Right lobe of liver (tissue), 4 donors: ENCODE measurements around the gene TMEM244.
"Not testable (repeated sequence)": the region's sequence is repeated elsewhere in the genome, so short reads cannot be mapped to it uniquely, and the experiment has no call there.

Experiments used
- POLR2A ChIP-seq: fragments of 450-650 bp; IDR thresholded peaks from one replicate; pipeline ENCODE4 v1.6.1; 2017; ENCODE audit warnings: antibody characterized with exemption, mild to moderate bottlenecking
- TF ChIP-seq, protein P1 (sequence below), 4 donors: fragments of 200-600 bp in 3 of 4; fragments of 450-650 bp in 1 of 4; IDR thresholded peaks; one replicate each; pipeline versions ENCODE4 v1.5.1 to v1.8.0; 2016 to 2022; ENCODE audit warnings: antibody characterized with exemption in 4 of 4, mild to moderate bottlenecking in 2 of 4
- donor health status: DM: no; HTN: no; CAD: no.
- donor health status: DM: no; HTN: no; CAD: no.
- donor health status: DM: no; HTN: yes; CAD: no.

GRCh38 chr6:129807141-129807540, 54.0 kb downstream of the TMEM244 start:
- TF ChIP-seq POLR2A = not testable (repeated sequence)
- TF ChIP-seq, protein P1, sequence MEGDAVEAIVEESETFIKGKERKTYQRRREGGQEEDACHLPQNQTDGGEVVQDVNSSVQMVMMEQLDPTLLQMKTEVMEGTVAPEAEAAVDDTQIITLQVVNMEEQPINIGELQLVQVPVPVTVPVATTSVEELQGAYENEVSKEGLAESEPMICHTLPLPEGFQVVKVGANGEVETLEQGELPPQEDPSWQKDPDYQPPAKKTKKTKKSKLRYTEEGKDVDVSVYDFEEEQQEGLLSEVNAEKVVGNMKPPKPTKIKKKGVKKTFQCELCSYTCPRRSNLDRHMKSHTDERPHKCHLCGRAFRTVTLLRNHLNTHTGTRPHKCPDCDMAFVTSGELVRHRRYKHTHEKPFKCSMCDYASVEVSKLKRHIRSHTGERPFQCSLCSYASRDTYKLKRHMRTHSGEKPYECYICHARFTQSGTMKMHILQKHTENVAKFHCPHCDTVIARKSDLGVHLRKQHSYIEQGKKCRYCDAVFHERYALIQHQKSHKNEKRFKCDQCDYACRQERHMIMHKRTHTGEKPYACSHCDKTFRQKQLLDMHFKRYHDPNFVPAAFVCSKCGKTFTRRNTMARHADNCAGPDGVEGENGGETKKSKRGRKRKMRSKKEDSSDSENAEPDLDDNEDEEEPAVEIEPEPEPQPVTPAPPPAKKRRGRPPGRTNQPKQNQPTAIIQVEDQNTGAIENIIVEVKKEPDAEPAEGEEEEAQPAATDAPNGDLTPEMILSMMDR (IDR thresholded peaks at IDR 0.05) = not testable (repeated sequence)
